ENCODE measurements around the gene GPR4.
"Not testable (repeated sequence)": the region's sequence is repeated elsewhere in the genome, so short reads cannot be mapped to it uniquely, and the experiment has no call there.

Gene GPR4

GRCh38 chr19:45621976-45622503 is 20.0 kb upstream of the GPR4 start:
- no peak for FAIRE-seq

GRCh38 chr19:45621389-45621788 is 19.4 kb upstream of the GPR4 start:
- FAIRE-seq, result no peak

- FAIRE-seq, result no peak
Observed at GRCh38 chr19:45616704-45617017, 14.6 kb upstream of the GPR4 start.

- FAIRE-seq, result no peak
Observed at GRCh38 chr19:45615795-45616703, 14.0 kb upstream of the GPR4 start.

GRCh38 chr19:45615056-45615455 is 13.0 kb upstream of the GPR4 start:
- FAIRE-seq, result not testable (repeated sequence)

- no peak for FAIRE-seq
Observed at GRCh38 chr19:45613926-45614725, 12.1 kb upstream of the GPR4 start.

- FAIRE-seq, result no peak
Observed at GRCh38 chr19:45608948-45609347, 6.9 kb upstream of the GPR4 start.

- no peak for FAIRE-seq
Observed at GRCh38 chr19:45607071-45608029, 5.3 kb upstream of the GPR4 start.

GRCh38 chr19:45601115-45601514 is 897 bp downstream of the GPR4 start:
- no peak for FAIRE-seq

GRCh38 chr19:45600340-45600885 is 1.6 kb downstream of the GPR4 start:
- no peak for FAIRE-seq

- no peak for FAIRE-seq
Observed at GRCh38 chr19:45599286-45599685, 2.7 kb downstream of the GPR4 start.

GRCh38 chr19:45598267-45599001 is 3.6 kb downstream of the GPR4 start:
- no peak for FAIRE-seq

- FAIRE-seq, result no peak
Observed at GRCh38 chr19:45597425-45598111, 4.4 kb downstream of the GPR4 start.

GRCh38 chr19:45595814-45596213 is 6.2 kb downstream of the GPR4 start:
- FAIRE-seq, result no peak

GRCh38 chr19:45593520-45593919 is 8.5 kb downstream of the GPR4 start:
- no peak for FAIRE-seq

- no peak for FAIRE-seq
Observed at GRCh38 chr19:45592366-45592765, 9.6 kb downstream of the GPR4 start.

- no peak for FAIRE-seq
Observed at GRCh38 chr19:45591638-45592005, 10.4 kb downstream of the GPR4 start.

- no peak for FAIRE-seq
Observed at GRCh38 chr19:45591004-45591637, 10.9 kb downstream of the GPR4 start.

GRCh38 chr19:45590300-45591003 is 11.6 kb downstream of the GPR4 start:
- FAIRE-seq, result no peak

GRCh38 chr19:45589768-45590167 is 12.2 kb downstream of the GPR4 start:
- FAIRE-seq, result no peak

All from colon (tissue), 2 donors.